Mesendoderm (in vitro differentiated cells): ENCODE data around the gene COMMD10.
"Not testable (repeated sequence)": the region's sequence is repeated elsewhere in the genome, so short reads cannot be mapped to it uniquely, and the experiment has no call there.

ENCODE experiments used
- DNase-seq: peaks from one replicate; pipeline ENCODE4 v3.0.0; 2013
- H2AK5ac ChIP-seq: 2 replicates; pipeline ENCODE4 v1.6.1; 2013; ENCODE audit warnings: low read length, inconsistent platforms
- H2BK120ac ChIP-seq: 2 replicates; pipeline ENCODE4 v1.6.1; 2013; ENCODE audit warnings: low read depth, mild to moderate bottlenecking, low read length, moderate library complexity, mixed read lengths
- H2BK15ac ChIP-seq: replicated peaks from 2 replicates; pipeline ENCODE4 v1.6.1; 2013; ENCODE audit warnings: low read depth, mild to moderate bottlenecking, moderate library complexity
- H2BK5ac ChIP-seq: 2 replicates; pipeline ENCODE4 v1.6.1; 2013; ENCODE audit warnings: low read length, inconsistent platforms
- H3K18ac ChIP-seq: 2 replicates; pipeline ENCODE4 v1.6.1; 2013; ENCODE audit warnings: mild to moderate bottlenecking, low read length, mixed read lengths
- H3K23ac ChIP-seq: one replicate; pipeline ENCODE4 v1.6.1; 2013; ENCODE audit warnings: low read length
- H3K27ac ChIP-seq: 2 replicates; pipeline ENCODE4 v1.5.1; 2013; ENCODE audit warnings: low read depth, mild to moderate bottlenecking, inconsistent platforms, low read length, moderate library complexity
- H3K27me3 ChIP-seq: 2 replicates; pipeline ENCODE4 v1.6.1; 2013; ENCODE audit warnings: low read length, control low read depth, mild to moderate bottlenecking, inconsistent platforms; ENCODE audit not compliant: insufficient read depth, poor library complexity
- H3K36me3 ChIP-seq: 2 replicates; pipeline ENCODE4 v1.6.1; 2013; ENCODE audit warnings: low read length, inconsistent platforms; ENCODE audit not compliant: control insufficient read depth, insufficient read depth
- H3K4ac ChIP-seq: one replicate; pipeline ENCODE4 v1.6.1; 2013; ENCODE audit warnings: low read depth, mild to moderate bottlenecking, low read length, moderate library complexity
- H3K4me1 ChIP-seq: 2 replicates; pipeline ENCODE4 v1.6.1; 2013; ENCODE audit warnings: low read depth, low read length, inconsistent platforms; ENCODE audit not compliant: control insufficient read depth
- H3K4me2 ChIP-seq: 2 replicates; pipeline ENCODE4 v1.6.1; 2013; ENCODE audit warnings: low read length
- H3K4me3 ChIP-seq: 2 replicates; pipeline ENCODE4 v1.5.1; 2013; ENCODE audit warnings: mild to moderate bottlenecking, low read length
- H3K56ac ChIP-seq: one replicate; pipeline ENCODE4 v1.6.1; 2013; ENCODE audit warnings: low read length
- H3K79me1 ChIP-seq: 2 replicates; pipeline ENCODE4 v1.6.1; 2013; ENCODE audit warnings: low read length, inconsistent platforms
- H3K79me2 ChIP-seq: 2 replicates; pipeline ENCODE4 v1.6.1; 2013; ENCODE audit warnings: mild to moderate bottlenecking, low read length; ENCODE audit not compliant: control insufficient read depth, insufficient read depth
- H3K9ac ChIP-seq: 2 replicates; pipeline ENCODE4 v1.6.1; 2013; ENCODE audit warnings: low read length, inconsistent platforms
- H4K5ac ChIP-seq: one replicate; pipeline ENCODE4 v1.6.1; 2013; ENCODE audit warnings: low read length
- H4K8ac ChIP-seq: one replicate; pipeline ENCODE4 v1.6.1; 2013; ENCODE audit warnings: low read depth, mild to moderate bottlenecking, control low read depth, low read length, moderate library complexity
- WGBS: extraction: QIAGEN DNeasy Blood & Tissue Kit; methylation state at CpG from one replicate; pipeline ENCODE4 v1.1.7; 2013; ENCODE audit warnings: low lambda C conversion rate, missing lambda C conversion rate; ENCODE audit not compliant: insufficient coverage; ENCODE audit errors: extremely low coverage; 5-methylcytosine and 5-hydroxymethylcytosine counted together

Gene COMMD10

DNA sequence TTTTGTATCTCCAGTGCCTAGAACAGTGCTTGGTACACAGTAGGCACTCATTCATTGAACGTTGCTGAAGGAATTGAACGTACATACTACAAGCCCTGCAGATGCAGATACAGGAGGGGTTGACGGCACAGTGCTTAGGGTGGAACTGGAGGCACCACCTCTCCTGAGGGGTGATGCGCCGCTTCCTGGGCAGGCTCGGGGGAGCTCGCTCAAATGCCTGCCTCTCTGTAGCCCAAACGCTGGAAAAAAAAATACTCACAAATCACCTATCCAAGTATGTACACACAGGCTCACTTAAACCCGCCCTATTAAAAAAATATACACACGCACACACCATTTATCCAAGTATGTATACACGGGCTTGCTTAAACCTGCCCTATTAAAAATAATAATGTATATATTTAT, 536 bp upstream of the COMMD10 start:
- no peaks in the 10 kb centered on the region for H3K27me3 ChIP-seq
- H3K23ac ChIP-seq: no peak overlapping the region
- no peak overlapping the region for H4K8ac ChIP-seq
- H3K4me1 ChIP-seq: peaks cover 4% of the 10 kb centered on the region
- no peak overlapping the region for H2BK15ac ChIP-seq
- no peaks in the 10 kb centered on the region for H3K36me3 ChIP-seq
- H3K79me2 ChIP-seq: peaks cover 3% of the 10 kb centered on the region
- H3K18ac ChIP-seq: no peak overlapping the region
- H3K4ac ChIP-seq: no peak overlapping the region
- peak overlapping the region; percentile 43 for H3K4me2 ChIP-seq
- H2BK120ac ChIP-seq: no peak overlapping the region
- peak overlapping the region; percentile 0 for H3K4me3 ChIP-seq
- DNase-seq: peak; percentile 34
- H2BK5ac ChIP-seq: no peak overlapping the region
- H3K27ac ChIP-seq: no peak overlapping the region
- no CpG with 5 or more reads among the region's 11 CpGs for WGBS
- H3K9ac ChIP-seq: peak overlapping the region; percentile 63
- no peak overlapping the region for H2AK5ac ChIP-seq
- H3K56ac ChIP-seq: peak overlapping the region; percentile 75
- no peak overlapping the region for H4K5ac ChIP-seq
- peaks cover 7% of the 10 kb centered on the region for H3K79me1 ChIP-seq

DNA sequence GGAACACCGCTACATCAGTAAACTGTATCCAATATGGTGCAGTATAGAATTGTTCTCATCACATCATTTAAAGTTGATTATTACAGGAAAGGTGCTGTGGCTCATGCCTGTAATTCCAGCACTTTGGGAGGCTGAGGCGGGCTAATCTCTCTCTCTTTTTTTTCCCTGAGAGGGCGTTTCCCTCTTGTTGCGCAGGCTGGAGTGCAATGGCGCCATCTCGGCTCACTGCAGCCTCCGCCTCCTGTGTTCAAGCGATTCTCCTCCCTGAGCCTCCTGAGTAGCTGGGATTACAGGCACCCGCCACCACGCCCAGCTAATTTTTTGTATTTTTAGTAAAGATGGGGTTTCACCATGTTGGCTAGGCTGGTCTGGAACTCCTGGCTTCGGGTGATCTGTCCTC, 1.5 kb downstream of the COMMD10 start:
- H3K4me1 ChIP-seq, DNase-seq, H3K23ac ChIP-seq, H4K5ac ChIP-seq, H3K4me3 ChIP-seq, H3K79me2 ChIP-seq, H3K56ac ChIP-seq, H3K18ac ChIP-seq, H4K8ac ChIP-seq, H3K4me2 ChIP-seq, H3K4ac ChIP-seq, H3K9ac ChIP-seq, H3K27me3 ChIP-seq, H2BK5ac ChIP-seq, H3K27ac ChIP-seq, H2BK120ac ChIP-seq, H2BK15ac ChIP-seq, H2AK5ac ChIP-seq, H3K79me1 ChIP-seq, H3K36me3 ChIP-seq: not testable (repeated sequence)
- no CpG with 5 or more reads among the region's 11 CpGs for WGBS

DNA sequence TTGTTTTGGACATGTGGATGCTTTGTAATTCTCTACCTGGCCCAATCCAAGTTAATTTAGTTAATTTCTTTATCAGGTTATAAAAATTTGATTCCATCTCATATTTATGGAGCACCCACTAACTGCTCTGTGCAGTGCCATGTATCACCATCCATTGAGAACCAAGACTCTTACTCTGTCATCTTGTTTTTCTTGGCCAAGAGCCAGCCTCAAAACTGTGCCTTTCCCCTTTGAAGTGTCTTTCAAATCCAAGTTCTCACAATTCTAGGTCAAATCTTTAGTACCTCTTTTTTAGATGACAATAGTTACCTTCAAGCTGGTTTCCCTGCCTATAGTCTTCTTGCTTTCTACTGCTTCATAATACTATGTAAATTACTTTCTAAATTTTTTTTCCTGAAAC, 3.2 kb downstream of the COMMD10 start:
- Histone ChIP-seq H3K79me1 (peaks cover 9% of the 10 kb centered on the region), H3K27ac (no peak overlapping the region), H3K27me3 (no peaks in the 10 kb centered on the region), H3K4me1 (peaks cover 4% of the 10 kb centered on the region), H3K4ac (no peak overlapping the region), H2BK120ac (no peak overlapping the region), H3K4me3 (no peak overlapping the region), H2BK5ac (no peak overlapping the region), H4K5ac (no peak overlapping the region), H3K56ac (no peak overlapping the region), H3K9ac (no peak overlapping the region), H3K79me2 (peaks cover 3% of the 10 kb centered on the region), H3K36me3 (no peaks in the 10 kb centered on the region), H2BK15ac (no peak overlapping the region), H2AK5ac (no peak overlapping the region), H3K18ac (no peak overlapping the region), H3K23ac (no peak overlapping the region), H4K8ac (no peak overlapping the region), H3K4me2 (no peak overlapping the region)
- no peak for DNase-seq

DNA sequence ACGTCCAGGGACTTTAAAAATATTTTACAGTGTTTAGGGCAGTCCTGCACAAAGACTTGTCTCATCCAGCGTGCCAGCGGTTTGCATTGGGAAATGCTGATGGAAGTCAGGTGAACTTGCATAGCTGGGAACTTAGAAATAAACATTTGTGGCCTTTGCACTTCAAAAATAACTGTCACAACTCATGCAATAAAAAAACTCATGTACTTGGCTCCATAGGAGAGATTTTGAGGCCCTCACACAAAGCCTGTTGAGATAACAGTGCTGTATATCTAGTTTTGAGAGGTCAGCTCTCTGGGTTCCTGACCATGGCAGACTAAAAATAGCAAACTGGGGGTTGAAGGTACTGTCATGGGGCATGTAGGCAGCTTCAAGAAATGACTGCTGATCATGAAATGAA, 5.5 kb downstream of the COMMD10 start:
- no peaks in the 10 kb centered on the region for H3K4me1 ChIP-seq
- no peak overlapping the region for H4K5ac ChIP-seq
- H2BK15ac ChIP-seq: no peak overlapping the region
- no peak overlapping the region for H3K23ac ChIP-seq
- no peak overlapping the region for H4K8ac ChIP-seq
- H3K79me2 ChIP-seq: peaks cover 3% of the 10 kb centered on the region
- no peak for DNase-seq
- no peak overlapping the region for H2BK120ac ChIP-seq
- no CpG with 5 or more reads among the region's 3 CpGs for WGBS
- no peak overlapping the region for H3K18ac ChIP-seq
- H3K36me3 ChIP-seq: no peaks in the 10 kb centered on the region
- no peak overlapping the region for H2BK5ac ChIP-seq
- H3K27me3 ChIP-seq: no peaks in the 10 kb centered on the region
- no peak overlapping the region for H3K4ac ChIP-seq
- H3K79me1 ChIP-seq: peaks cover 6% of the 10 kb centered on the region
- H2AK5ac ChIP-seq: no peak overlapping the region
- H3K9ac ChIP-seq: no peak overlapping the region
- no peak overlapping the region for H3K4me2 ChIP-seq
- no peak overlapping the region for H3K56ac ChIP-seq
- no peak overlapping the region for H3K4me3 ChIP-seq
- H3K27ac ChIP-seq: no peak overlapping the region

DNA sequence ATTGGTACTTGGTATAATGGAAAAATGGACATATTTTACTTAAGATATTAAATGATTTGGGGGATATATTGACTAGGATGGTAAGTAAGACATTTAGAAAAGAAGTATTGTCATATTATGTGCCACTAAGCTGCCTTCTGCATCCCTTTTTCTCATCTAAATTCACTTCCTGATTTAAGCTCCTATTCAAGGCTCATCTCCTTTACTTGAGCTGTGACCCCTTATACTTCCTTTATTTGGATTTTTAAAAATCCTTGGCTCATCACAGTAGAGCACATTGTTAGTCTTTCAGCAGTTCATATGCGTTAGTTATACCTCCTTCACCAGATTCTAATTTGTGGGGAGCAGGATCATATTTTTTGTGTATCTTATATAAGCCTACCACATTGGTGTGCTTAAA, 6.6 kb downstream of the COMMD10 start:
- Histone ChIP-seq H3K4ac (no peak overlapping the region), H2AK5ac (no peak overlapping the region), H3K9ac (no peak overlapping the region), H4K8ac (no peak overlapping the region), H3K36me3 (no peaks in the 10 kb centered on the region), H2BK5ac (no peak overlapping the region), H2BK15ac (no peak overlapping the region), H3K4me2 (no peak overlapping the region), H3K4me1 (no peaks in the 10 kb centered on the region), H3K79me2 (no peaks in the 10 kb centered on the region), H2BK120ac (no peak overlapping the region), H3K79me1 (peaks cover 4% of the 10 kb centered on the region), H3K23ac (no peak overlapping the region), H3K27me3 (no peaks in the 10 kb centered on the region), H3K18ac (no peak overlapping the region), H4K5ac (no peak overlapping the region), H3K27ac (no peak overlapping the region), H3K4me3 (no peak overlapping the region), H3K56ac (no peak overlapping the region)
- no CpG with 5 or more reads among the region's 1 CpG for WGBS
- no peak for DNase-seq

DNA sequence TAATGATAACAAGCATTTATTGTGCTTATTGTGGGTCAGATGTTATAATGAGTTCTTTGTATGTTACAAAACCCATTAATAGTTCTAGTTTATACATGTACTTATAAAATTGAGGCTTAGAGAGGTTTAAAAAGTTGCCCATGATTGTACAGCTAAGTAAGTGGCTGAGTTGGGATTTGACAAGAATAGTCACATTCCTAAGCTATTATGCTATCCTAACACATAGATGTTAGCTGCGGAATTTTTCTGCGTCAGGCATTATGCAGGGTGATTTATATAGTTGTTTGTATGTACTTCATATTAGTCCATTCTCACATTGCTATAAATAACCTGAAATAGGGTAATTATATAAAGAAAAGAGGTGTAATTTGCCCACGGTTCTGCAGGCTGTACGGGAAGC, 12.5 kb downstream of the COMMD10 start:
- H3K4me2 ChIP-seq: no peak overlapping the region
- no peaks in the 10 kb centered on the region for H3K36me3 ChIP-seq
- no peak overlapping the region for H4K8ac ChIP-seq
- H2BK5ac ChIP-seq: no peak overlapping the region
- no peak overlapping the region for H3K56ac ChIP-seq
- H3K27me3 ChIP-seq: no peaks in the 10 kb centered on the region
- no peak overlapping the region for H3K9ac ChIP-seq
- no peak overlapping the region for H3K23ac ChIP-seq
- H2AK5ac ChIP-seq: no peak overlapping the region
- no peak overlapping the region for H2BK120ac ChIP-seq
- H3K79me1 ChIP-seq: no peaks in the 10 kb centered on the region
- no peak overlapping the region for H2BK15ac ChIP-seq
- no peak overlapping the region for H3K4ac ChIP-seq
- H3K27ac ChIP-seq: no peak overlapping the region
- H3K79me2 ChIP-seq: no peaks in the 10 kb centered on the region
- H4K5ac ChIP-seq: no peak overlapping the region
- no peak overlapping the region for H3K18ac ChIP-seq
- H3K4me3 ChIP-seq: no peak overlapping the region
- no peak for DNase-seq
- H3K4me1 ChIP-seq: no peaks in the 10 kb centered on the region
- no CpG with 5 or more reads among the region's 4 CpGs for WGBS
